HL-60/S4 (cell line): ENCODE measurements around the gene PDGFRA.
"Not testable (repeated sequence)": the region's sequence is repeated elsewhere in the genome, so short reads cannot be mapped to it uniquely, and the experiment has no call there.

ENCODE experiments used
- in situ Hi-C: fragments of 300-500 bp; cut with MboI; formaldehyde crosslinking; loops from 2 replicates; pipeline ENCODE4 v1.14.3; 2022; ENCODE audit warnings: low sequenced_read_pairs

Gene PDGFRA

DNA sequence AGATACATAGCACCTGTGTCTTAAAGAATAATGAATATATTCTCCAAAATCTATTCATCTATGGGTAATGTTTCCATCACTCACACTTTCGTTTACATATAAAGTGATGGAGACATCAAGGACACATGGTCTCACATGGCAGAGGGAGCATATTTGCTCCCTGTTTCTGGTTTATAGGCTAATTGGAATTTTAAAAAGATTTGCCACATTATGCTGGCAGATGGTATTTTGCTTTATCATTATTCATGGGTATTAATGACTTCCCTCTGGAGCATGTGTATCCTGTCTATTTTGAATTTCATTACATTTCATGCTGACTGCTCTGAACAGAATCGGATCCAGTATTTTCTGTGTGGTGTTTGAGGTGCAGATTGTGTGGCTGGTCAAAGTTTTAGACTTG is 79.0 kb downstream of the PDGFRA start:
- in situ Hi-C loops: loop anchor here (25.0 kb wide), 1 partner anchor 1004 kb away; no protein-coding TSS in a partner anchor

GRCh38 chr4:54315561-54316538 is 86.8 kb downstream of the PDGFRA start:
- in situ Hi-C loops: loop anchor here (25.0 kb wide), 1 partner anchor 996 kb away; no protein-coding TSS in a partner anchor

- in situ Hi-C loops: loop anchor here (25.0 kb wide), 1 partner anchor 995 kb away; no protein-coding TSS in a partner anchor
Measured at GRCh38 chr4:54317690-54318089, 88.6 kb downstream of the PDGFRA start.

GRCh38 chr4:54318904-54319303 is 89.8 kb downstream of the PDGFRA start:
- in situ Hi-C loops: loop anchor here (25.0 kb wide), 1 partner anchor 993 kb away; no protein-coding TSS in a partner anchor

DNA sequence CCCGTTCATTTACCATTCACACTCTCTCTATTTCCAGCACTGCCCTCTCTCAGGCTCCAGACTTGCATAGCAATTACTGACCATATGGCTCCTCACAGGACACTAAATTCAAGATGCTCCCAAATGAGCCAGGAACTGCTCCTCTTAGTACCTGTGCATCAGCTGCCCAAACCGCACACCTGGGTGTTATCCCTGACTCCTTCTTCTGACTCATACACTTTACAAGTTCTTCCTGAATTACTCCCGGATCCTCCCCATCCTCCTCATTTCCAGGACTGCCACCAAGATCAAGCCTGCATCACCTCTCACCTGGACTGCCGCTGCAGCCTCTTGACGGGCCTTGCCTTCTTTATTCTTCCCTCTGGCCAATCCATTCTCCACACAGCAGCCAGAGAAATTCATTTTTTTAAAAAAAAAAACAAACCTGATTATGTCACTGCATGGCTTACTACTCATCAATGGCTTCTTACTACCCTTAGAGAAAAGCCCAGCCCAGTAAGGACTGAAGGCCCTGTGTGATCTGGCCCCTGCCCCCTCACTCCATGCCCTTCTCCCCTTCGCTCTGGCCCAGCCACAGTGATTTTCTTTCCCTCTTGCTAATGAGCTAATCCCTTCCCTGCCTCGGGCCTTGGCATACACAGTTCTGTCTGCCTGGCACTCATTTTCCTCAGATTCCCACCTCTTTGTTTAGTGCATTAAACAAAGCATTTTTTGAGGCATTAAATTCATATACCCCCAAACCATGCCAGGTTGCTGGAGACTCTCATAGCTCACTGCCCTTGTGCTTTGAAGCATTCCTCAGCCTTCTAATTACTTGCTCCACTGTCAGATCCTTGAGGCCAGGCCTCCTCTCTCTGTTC is 92.0 kb downstream of the PDGFRA start:
- in situ Hi-C loops: loop anchor here (25.0 kb wide), 1 partner anchor 991 kb away; no protein-coding TSS in a partner anchor

- in situ Hi-C loops: loop anchor here (25.0 kb wide), 1 partner anchor 989 kb away; no protein-coding TSS in a partner anchor
Measured at GRCh38 chr4:54322818-54323417, 93.8 kb downstream of the PDGFRA start.

DNA sequence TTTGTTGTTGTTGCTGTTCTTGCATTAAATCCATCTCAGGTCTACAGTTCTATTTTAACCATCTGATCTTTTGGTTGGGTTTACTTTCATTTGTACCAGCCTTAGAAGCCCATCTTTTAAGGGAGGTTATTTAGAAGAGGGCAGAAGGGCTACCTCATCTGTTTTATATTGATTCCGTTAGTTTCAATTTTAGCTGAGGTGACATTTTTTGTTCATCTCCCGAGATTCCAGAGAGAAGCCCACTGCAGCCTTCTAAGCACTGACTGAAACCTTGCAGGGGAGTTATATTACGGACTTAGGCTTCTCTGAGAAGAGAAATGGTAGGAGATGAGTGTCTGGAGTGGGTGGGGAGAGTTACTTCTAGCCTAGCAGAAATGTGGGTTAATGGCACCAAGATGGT is 101.8 kb downstream of the PDGFRA start:
- in situ Hi-C loops: no loop called here

- in situ Hi-C loops: no loop called here
Measured at GRCh38 chr4:54332542-54332941, 103.4 kb downstream of the PDGFRA start.

DNA sequence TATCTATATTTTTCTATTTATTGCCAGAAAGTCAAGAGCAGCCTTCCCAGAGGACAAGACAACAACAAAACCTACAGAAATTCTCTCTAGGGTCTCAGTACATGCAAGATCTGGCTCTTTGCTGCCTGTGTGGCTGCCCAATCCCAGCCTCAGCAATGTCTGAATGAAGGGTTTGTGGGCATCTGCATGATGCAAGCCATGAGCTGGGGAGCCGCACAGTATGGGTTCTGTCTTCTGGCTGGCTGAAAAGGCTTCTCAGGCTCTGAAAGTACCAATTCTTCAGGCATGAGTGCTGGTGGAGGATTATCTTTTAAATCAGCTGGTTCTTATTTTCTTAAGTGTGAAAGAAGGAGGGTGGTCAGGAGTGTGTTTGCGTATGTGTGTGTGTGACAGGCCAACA is 104.6 kb downstream of the PDGFRA start:
- in situ Hi-C loops: no loop called here

DNA sequence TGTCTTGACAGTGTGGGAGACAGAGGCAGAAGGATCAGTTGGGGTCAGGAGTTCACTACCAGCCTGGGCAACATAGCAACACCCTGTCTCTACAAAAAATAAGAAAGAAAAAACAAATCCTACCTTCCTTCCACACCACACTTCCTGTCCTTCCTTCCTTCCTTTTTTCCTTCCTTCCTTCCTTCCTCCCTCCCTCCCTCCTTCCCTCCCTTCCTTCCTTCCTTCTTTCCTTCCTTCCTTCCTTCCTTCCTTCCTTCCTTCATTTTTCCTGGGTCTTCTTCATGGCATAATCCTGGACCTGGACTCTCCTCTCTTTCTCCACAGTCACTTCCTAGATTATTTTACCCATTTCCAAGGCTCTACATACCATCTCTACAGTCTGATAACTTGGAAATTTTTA is 105.7 kb downstream of the PDGFRA start:
- in situ Hi-C loops: not testable (repeated sequence)

- in situ Hi-C loops: no loop called here
Measured at GRCh38 chr4:54337009-54337408, 107.9 kb downstream of the PDGFRA start.

- in situ Hi-C loops: not testable (repeated sequence)
Measured at GRCh38 chr4:54342067-54342466, 113.0 kb downstream of the PDGFRA start.
